Smooth muscle cell (in vitro differentiated cells): ENCODE data around the gene ABHD16A. TPM values are rescaled to one million over a fixed set of nuclear protein-coding genes. Genes with fewer than 3 reads are reported as not detected.
A peak's percentile ranks its signal among the peaks of the same experiment; 100 is the strongest.

Source experiments
- DNase-seq: peaks from one replicate; lab custom pipeline; 2025; ENCODE audit not compliant: unreplicated experiment; lab: John Stamatoyannopoulos, UW
- H2AFZ ChIP-seq: fragments of 200-600 bp; sonication (generic); 2 replicates; pipeline ENCODE4 v1.6.0; 2016; ENCODE audit warnings: antibody characterized with exemption, low read depth, mild to moderate bottlenecking
- H3F3A ChIP-seq: fragments of 200-600 bp; sonication (generic); 2 replicates; pipeline ENCODE4 v1.6.0; 2017; ENCODE audit warnings: antibody characterized with exemption, low read depth
- H3K27ac ChIP-seq: fragments of 200-600 bp; sonication (generic); 2 replicates; pipeline ENCODE4 v1.5.1; 2016; ENCODE audit warnings: low read depth, mild to moderate bottlenecking
- H3K27me3 ChIP-seq: fragments of 200-600 bp; sonication (generic); 2 replicates; pipeline ENCODE4 v1.6.1; 2016; ENCODE audit warnings: low read depth, mild to moderate bottlenecking
- H3K36me3 ChIP-seq: fragments of 200-600 bp; sonication (generic); 2 replicates; pipeline ENCODE4 v1.5.1; 2016; ENCODE audit warnings: low read depth
- H3K4me1 ChIP-seq: fragments of 200-600 bp; sonication (generic); 2 replicates; pipeline ENCODE4 v1.5.1; 2016; ENCODE audit warnings: low read depth
- H3K4me2 ChIP-seq: fragments of 200-600 bp; sonication (generic); 2 replicates; pipeline ENCODE4 v1.6.0; 2016; ENCODE audit warnings: mild to moderate bottlenecking
- H3K4me3 ChIP-seq: fragments of 200-600 bp; sonication (generic); 2 replicates; pipeline ENCODE4 v1.5.1; 2016; ENCODE audit warnings: mild to moderate bottlenecking
- H3K79me2 ChIP-seq: fragments of 200-600 bp; sonication (generic); 2 replicates; pipeline ENCODE4 v1.6.0; 2016; ENCODE audit warnings: low read depth, mild to moderate bottlenecking
- H3K9ac ChIP-seq: fragments of 200-600 bp; sonication (generic); 2 replicates; pipeline ENCODE4 v1.6.0; 2016; ENCODE audit warnings: low read depth
- H3K9me3 ChIP-seq: fragments of 200-600 bp; sonication (generic); replicated peaks from 2 replicates; pipeline ENCODE4 v1.5.1; 2016; ENCODE audit warnings: low read depth
- H4K20me1 ChIP-seq: fragments of 200-600 bp; sonication (generic); 2 replicates; pipeline ENCODE4 v1.6.0; 2016; ENCODE audit warnings: low read depth
- CTCF ChIP-seq: fragments of 200-600 bp; sonication (generic); IDR thresholded peaks from 2 replicates; pipeline ENCODE4 v1.5.1; 2017; ENCODE audit warnings: borderline replicate concordance, mild to moderate bottlenecking, antibody characterized with exemption; ENCODE audit not compliant: insufficient read depth, poor library complexity, severe bottlenecking
- WGBS: methylation state at CpG from one replicate; pipeline ENCODE4 v1.1.7; 2016; ENCODE audit warnings: low lambda C conversion rate; 5-methylcytosine and 5-hydroxymethylcytosine counted together
- polyA plus RNA-seq: library from polyadenylated mRNA; unstranded; fragments of >200 nt; fragmentation: Nextera tagmentation; extraction: Ambion mirVana; gene quantifications from 2 replicates; pipeline ENCODE4 v1.2.1, GENCODE V29; 2016
- total RNA-seq: library from RNA; depleted of rRNA; stranded (reverse); fragments of >200 nt; gene quantifications from 2 replicates; pipeline ENCODE4 v1.2.3, GENCODE V29; 2014

The ABHD16A gene
- total and polyA plus RNA-seq, 2 experiments from 2014 or later = 24.9 to 39.9 TPM

- Histone ChIP-seq H3F3A (peaks cover 40% of the 10 kb centered on the region), H3K36me3 (no peaks in the 10 kb centered on the region), H4K20me1 (peaks cover 25% of the 10 kb centered on the region), H3K9me3 (no peaks in the 10 kb centered on the region), H3K27ac (peak overlapping the region; percentile 84), H3K27me3 (no peaks in the 10 kb centered on the region), H3K4me2 (peak overlapping the region; percentile 100), H3K4me3 (peak overlapping the region; percentile 99), H3K79me2 (peaks cover 44% of the 10 kb centered on the region), H2AFZ (no peak overlapping the region), H3K4me1 (peaks cover 45% of the 10 kb centered on the region), H3K9ac (peak overlapping the region; percentile 41)
- WGBS = 56% methylated on average over 7 of the region's 7 CpGs
- no peak for DNase-seq
- TF ChIP-seq CTCF = no peak
Measured at GRCh38 chr6:31737315-31737990, 34.3 kb upstream of the ABHD16A start.

GRCh38 chr6:31736768-31737314, 33.7 kb upstream of the ABHD16A start:
- Histone ChIP-seq H3K4me1 (peaks cover 45% of the 10 kb centered on the region), H3K27me3 (no peaks in the 10 kb centered on the region), H3K4me2 (peak overlapping the region; percentile 100), H3K4me3 (peak overlapping the region; percentile 99), H3K79me2 (peaks cover 47% of the 10 kb centered on the region), H3K36me3 (no peaks in the 10 kb centered on the region), H2AFZ (peak overlapping the region; percentile 68), H3K27ac (peak overlapping the region; percentile 84), H3F3A (peaks cover 46% of the 10 kb centered on the region), H4K20me1 (peaks cover 32% of the 10 kb centered on the region), H3K9ac (peak overlapping the region; percentile 89), H3K9me3 (no peaks in the 10 kb centered on the region)
- no peak for TF ChIP-seq CTCF
- 48% methylated on average over 10 of the region's 10 CpGs for WGBS
- DNase-seq = no peak

- H3K4me1 ChIP-seq = peaks cover 45% of the 10 kb centered on the region
- peak within 1 kb of the TSS; percentile 68 for H2AFZ ChIP-seq
- no peaks in the 10 kb centered on the region for H3K36me3 ChIP-seq
- peak within 1 kb of the TSS; percentile 100 for H3K4me2 ChIP-seq
- peak within 1 kb of the TSS; percentile 89 for H3K9ac ChIP-seq
- peak within 1 kb of the TSS; percentile 84 for H3K27ac ChIP-seq
- 1% methylated on average over 13 of the region's 24 CpGs for WGBS
- H3K4me3 ChIP-seq = peak within 1 kb of the TSS; percentile 99
- DNase-seq = peak; percentile 59
- peaks cover 53% of the 10 kb centered on the region for H3F3A ChIP-seq
- peaks cover 47% of the 10 kb centered on the region for H3K79me2 ChIP-seq
- TF ChIP-seq CTCF = no peak
- no peaks in the 10 kb centered on the region for H3K9me3 ChIP-seq
- no peaks in the 10 kb centered on the region for H3K27me3 ChIP-seq
- H4K20me1 ChIP-seq = peaks cover 38% of the 10 kb centered on the region
Measured at GRCh38 chr6:31736021-31736767, 33.1 kb upstream of the ABHD16A start, which contains the start of gene CLIC1. Gene CLIC1, minus strand, starts transcription at chr6:31736530. Its CDS starts 230 bp downstream, at chr6:31736300.
